Measurements from ENCODE around the gene AKT1S1.
A peak's percentile ranks its signal among the peaks of the same experiment; 100 is the strongest.

The AKT1S1 gene

DNA sequence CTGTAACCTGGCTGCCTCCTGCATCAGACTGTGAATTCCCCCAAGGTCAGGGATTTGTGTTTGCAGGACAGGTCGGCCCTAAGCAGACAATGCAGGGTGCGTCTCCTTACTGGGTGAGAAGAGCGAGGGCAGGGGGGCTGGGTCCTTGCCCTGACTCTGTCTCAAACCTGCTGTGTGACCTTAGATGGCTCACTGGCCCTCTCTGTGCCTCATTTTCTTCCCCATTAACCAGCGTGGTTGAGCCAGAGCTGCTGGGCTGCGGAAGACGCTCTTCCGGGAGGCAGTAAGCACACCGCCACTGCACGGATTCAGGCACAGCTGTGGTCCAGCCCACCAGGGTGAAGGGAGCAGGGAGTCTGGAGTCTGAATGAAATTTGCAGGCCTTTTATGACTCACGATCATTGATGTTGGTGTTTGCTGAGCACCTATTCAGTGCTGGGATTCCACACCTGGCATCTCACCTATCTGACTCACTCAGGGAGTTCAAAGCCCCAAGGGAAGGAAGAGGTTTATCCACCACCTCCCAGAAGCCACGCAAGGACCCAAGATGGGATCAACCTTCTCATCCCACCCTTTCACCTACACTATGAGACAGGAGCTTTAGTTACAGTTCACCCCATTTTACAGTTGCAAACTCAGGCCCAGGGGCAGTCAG, 2.5 kb downstream of the AKT1S1 start:
- Mint-ChIP-seq H3K36me3 (ENCODE audit: insufficient read depth) (peaks cover 16% of the 10 kb centered on the region), H3K4me1 (ENCODE audit: low read depth in 2 of 2) (peaks cover 25 to 27% of the 10 kb centered on the region in 2 donors), H3K9me3 (no peaks in the 10 kb centered on the region), H3K27ac (no peak overlapping the region), H3K27me3 (no peaks in the 10 kb centered on the region), H3K4me3 (no peak overlapping the region)
- no peak for ATAC-seq (replicated peaks)
- DNase-seq, result no peak

DNA sequence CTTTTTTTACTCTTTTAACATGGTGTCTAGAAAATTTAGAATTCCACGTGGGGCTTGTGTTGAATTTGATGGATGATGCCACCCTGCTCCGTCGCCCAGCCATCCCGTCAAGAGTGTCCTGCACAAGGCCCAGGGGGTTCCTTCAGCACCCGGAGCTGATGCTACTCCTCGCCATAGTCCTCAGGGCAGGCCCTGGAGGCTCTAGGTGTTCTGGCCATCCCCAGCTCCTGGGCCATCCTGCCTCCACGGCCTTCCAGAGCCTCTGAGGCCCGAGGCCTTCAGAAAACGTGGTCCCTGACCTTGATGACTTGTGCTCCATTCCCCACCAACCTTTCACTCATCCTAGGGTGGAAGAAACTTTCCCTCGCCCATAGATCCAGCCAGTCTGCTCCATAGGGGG, 3.3 kb downstream of the AKT1S1 start:
- DNase-seq (no peak), ATAC-seq (replicated peaks) (no peak)
- no peaks in the 10 kb centered on the region for H3K9me3 Mint-ChIP-seq
- H3K4me1 Mint-ChIP-seq (ENCODE audit: low read depth in 2 of 2), result peaks cover 21 to 22% of the 10 kb centered on the region in 2 donors
- peaks cover 16% of the 10 kb centered on the region for H3K36me3 Mint-ChIP-seq (ENCODE audit: insufficient read depth)
- H3K27ac Mint-ChIP-seq, result no peak overlapping the region
- no peaks in the 10 kb centered on the region for H3K27me3 Mint-ChIP-seq
- no peak overlapping the region for H3K4me3 Mint-ChIP-seq

DNA sequence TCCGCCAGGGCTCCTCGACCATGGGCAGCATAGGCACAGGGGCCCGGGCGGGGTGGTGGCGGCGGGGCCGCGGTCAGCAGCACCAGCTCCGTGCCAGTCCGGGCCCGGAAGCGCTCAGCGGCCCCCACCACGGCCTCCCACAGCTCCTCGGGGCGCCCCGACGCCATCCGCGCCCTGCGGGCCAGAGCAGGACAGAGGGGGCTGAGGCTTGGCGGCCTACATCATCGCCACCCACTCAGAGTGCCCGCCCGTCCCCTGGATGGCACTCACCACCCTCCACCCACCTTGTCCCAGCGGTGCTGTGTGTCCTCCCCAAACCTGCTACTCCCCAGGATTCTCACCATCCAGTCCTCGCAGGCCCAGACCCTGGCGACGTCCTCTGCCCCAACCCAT, 4.0 kb downstream of the AKT1S1 start:
- DNase-seq (no peak), ATAC-seq (replicated peaks) (no peak)
- Mint-ChIP-seq H3K27me3 (no peaks in the 10 kb centered on the region), H3K36me3 (ENCODE audit: insufficient read depth) (peaks cover 19% of the 10 kb centered on the region), H3K27ac (no peak overlapping the region), H3K4me3 (no peak overlapping the region), H3K9me3 (no peaks in the 10 kb centered on the region), H3K4me1 (ENCODE audit: low read depth in 2 of 2) (peaks cover 16 to 19% of the 10 kb centered on the region in 2 donors)

DNA sequence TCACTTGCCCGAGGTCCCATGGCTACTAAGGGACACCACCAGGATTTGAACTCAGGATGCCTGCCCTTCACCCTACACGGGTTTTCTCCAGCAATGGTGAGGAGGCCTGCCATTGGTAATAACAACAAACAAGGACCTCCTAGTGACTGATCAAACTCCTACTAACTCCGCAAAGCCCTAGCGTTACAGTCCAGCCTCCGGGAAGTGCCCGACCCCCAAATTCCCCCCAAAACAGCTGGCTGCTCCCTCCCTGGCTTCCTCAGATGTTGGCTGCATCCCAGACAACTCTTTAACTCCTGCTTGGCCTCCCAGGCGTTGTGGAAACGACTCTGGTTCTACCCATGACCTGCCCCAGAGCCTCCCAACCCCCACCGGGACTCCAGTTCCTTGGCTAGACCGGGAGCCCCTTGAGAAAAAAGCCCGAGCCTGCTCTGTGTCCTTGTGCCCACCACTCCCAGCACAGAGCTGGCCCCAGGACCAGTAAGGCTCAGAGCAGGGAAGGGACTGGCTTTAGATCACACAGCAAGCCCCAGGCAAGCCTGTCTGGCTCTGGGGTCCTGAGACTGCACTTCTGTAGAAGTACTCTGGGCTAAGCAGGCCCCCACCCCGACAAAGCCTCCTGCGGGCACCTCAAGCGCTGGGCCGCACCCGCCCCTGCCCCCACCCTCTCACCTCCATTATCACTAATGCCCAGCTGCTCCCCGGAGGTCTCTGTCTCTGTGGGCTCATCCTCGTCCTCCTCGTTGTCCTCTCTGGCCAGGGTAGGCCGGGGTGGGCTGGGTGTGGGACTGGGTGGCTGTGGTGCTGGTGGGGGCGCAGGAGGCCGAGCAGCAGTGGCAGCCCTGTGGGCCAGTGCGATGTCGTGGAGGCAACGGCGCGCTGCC, 4.7 kb downstream of the AKT1S1 start:
- DNase-seq, result no peak
- H3K36me3 Mint-ChIP-seq (ENCODE audit: insufficient read depth), result peaks cover 26% of the 10 kb centered on the region
- H3K27me3 Mint-ChIP-seq, result no peaks in the 10 kb centered on the region
- H3K4me1 Mint-ChIP-seq (ENCODE audit: low read depth in 2 of 2), result peaks cover 19 to 23% of the 10 kb centered on the region in 2 donors
- H3K9me3 Mint-ChIP-seq, result no peaks in the 10 kb centered on the region
- H3K4me3 Mint-ChIP-seq, result peak overlapping the region; percentile 43 to 56
- ATAC-seq (replicated peaks), result no peak
- H3K27ac Mint-ChIP-seq, result no peak overlapping the region

DNA sequence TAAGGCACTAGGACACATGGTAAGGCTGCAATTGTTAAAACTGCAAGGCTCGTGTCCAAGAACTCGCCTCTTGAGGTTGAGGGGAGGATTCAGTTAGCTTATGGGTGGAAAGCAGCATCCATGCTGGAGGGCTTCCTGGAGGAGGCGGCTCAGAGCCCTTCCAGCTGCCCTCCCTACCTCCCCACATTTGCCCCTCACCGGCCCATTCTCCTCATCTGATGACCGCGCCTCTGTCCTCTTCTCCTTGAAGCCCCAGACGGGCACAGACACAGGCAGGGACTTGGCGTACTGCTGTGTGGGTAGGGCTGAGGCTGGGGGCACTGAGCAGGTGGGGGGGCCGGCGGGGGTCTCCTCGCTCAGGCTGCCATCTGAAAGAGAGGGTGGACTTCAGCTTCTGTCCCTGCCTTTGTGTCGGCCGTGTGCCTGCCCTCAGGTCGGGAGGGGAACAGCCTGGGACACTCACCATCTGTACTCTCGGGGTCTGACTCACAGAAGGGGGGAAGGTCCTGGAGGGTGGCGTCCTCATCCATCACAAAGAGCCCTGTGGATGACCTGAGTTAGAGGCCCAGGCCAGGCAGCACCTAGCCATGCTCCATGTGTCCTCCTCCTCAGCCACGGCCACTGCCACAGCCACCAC, 5.7 kb downstream of the AKT1S1 start:
- ATAC-seq (replicated peaks), result no peak
- Mint-ChIP-seq H3K4me1 (ENCODE audit: low read depth in 2 of 2) (peaks cover 29 to 30% of the 10 kb centered on the region in 2 donors), H3K36me3 (ENCODE audit: insufficient read depth) (peaks cover 33% of the 10 kb centered on the region), H3K4me3 (peak overlapping the region; percentile 43 to 56), H3K27me3 (no peaks in the 10 kb centered on the region), H3K27ac (no peak overlapping the region), H3K9me3 (no peaks in the 10 kb centered on the region)
- no peak for DNase-seq

DNA sequence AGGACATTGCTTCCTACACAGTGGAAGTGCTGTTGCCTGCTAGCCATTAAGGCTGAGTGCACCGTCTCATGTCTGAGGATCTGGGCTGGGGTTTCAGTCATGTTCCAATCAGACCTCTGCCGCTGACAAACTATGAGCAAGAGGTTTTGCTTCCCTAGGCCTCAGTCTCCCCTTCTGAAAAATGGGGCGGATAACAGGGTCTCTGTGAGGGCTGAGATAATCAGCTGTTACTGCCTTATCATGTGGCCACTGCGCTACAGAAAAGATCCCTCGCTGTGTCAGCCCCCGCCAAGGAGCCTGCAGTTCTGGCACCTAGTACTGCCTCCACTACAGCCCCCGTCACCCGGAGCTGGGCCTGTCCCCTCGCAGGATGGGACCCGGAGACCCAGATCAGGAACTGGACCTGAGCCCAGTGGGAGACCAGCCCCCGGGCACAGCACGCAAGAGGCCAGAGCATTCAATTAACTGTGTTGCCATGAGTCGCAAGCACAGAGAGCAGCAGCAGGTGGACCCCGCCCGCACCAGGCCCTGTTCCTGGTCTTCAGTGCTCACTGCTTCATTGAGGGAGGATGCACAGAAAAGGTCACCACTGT, 6.8 kb downstream of the AKT1S1 start:
- DNase-seq, result no peak
- H3K27ac Mint-ChIP-seq, result no peak overlapping the region
- H3K4me1 Mint-ChIP-seq (ENCODE audit: low read depth in 2 of 2), result peaks cover 34 to 36% of the 10 kb centered on the region in 2 donors
- peaks cover 39% of the 10 kb centered on the region for H3K36me3 Mint-ChIP-seq (ENCODE audit: insufficient read depth)
- no peaks in the 10 kb centered on the region for H3K9me3 Mint-ChIP-seq
- no peak overlapping the region for H3K4me3 Mint-ChIP-seq
- H3K27me3 Mint-ChIP-seq, result no peaks in the 10 kb centered on the region
- ATAC-seq (replicated peaks), result no peak

DNA sequence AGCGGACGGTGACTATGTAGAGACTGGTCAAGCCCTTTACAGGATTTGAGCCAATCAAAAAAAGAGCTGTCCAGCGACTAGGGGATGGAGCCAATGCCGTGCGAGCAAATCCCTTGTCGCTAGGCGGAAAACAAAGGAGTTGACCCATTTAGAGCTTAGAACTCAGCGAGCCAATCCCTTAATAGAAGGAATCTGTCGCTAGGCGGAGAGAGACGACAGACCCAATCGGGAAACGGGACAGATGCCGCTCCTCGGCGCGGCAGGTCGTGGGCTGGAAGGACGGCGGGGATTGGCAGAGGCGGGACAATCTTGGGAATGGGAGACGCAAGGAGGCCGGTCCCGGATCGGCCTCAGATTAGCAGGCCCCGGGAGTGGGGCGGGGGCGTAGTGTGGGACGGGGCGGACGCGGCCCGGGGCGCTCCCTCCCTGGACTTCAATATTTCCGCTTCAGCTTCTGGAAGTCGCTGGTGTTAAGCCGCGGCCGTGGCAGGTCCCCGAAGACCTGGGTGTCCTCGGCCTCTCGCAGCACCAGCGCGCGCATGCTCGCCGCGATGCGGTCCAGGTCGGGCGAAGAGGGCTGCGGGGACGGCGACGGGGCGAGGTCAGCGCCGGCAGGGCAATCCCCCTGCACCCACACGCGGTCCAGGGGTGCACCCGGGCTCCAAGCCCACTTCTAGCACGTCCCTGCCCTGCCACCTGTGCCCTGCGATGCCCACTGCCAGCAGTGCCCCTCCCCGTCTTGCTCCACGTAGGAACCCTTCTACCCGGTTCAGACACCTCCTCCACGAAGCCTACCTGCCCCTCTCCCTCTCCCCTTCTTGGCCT, 7.5 kb downstream of the AKT1S1 start:
- Mint-ChIP-seq H3K9me3 (no peaks in the 10 kb centered on the region), H3K36me3 (ENCODE audit: insufficient read depth) (peaks cover 45% of the 10 kb centered on the region), H3K4me1 (ENCODE audit: low read depth in 2 of 2) (peaks cover 33 to 37% of the 10 kb centered on the region in 2 donors), H3K27ac (no peak overlapping the region), H3K27me3 (no peaks in the 10 kb centered on the region), H3K4me3 (no peak overlapping the region)
- ATAC-seq (replicated peaks) (peak; percentile 71), DNase-seq (peak; percentile 88)

DNA sequence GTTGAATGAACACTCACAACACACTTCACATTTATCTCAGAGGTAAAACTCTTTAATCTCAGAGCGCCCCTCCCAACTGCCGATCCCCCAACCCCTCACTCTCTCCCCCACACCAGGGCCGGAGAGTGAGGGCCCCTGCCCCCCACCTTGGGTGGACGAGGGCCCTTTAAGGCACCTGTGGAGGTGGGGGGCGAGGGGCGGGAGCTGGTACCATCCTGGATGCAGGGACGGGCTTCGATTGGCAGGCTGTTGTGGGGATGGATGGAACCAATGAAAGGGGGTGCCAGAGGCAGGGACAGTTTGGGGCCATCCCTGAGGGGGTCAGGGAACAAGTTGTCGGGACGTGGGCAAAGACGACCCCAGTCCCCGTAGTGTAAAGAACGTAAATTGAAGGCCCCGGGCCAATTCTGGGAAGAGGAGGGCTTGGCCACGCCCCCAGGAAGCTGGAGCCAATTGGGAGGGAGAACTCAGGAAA, 8.1 kb downstream of the AKT1S1 start:
- no peaks in the 10 kb centered on the region for H3K27me3 Mint-ChIP-seq
- peaks cover 47% of the 10 kb centered on the region for H3K36me3 Mint-ChIP-seq (ENCODE audit: insufficient read depth)
- H3K4me3 Mint-ChIP-seq, result no peak overlapping the region
- H3K27ac Mint-ChIP-seq, result no peak overlapping the region
- no peaks in the 10 kb centered on the region for H3K9me3 Mint-ChIP-seq
- no peak for DNase-seq
- peaks cover 33 to 37% of the 10 kb centered on the region in 2 donors for H3K4me1 Mint-ChIP-seq (ENCODE audit: low read depth in 2 of 2)
- ATAC-seq (replicated peaks), result peak; percentile 2

DNA sequence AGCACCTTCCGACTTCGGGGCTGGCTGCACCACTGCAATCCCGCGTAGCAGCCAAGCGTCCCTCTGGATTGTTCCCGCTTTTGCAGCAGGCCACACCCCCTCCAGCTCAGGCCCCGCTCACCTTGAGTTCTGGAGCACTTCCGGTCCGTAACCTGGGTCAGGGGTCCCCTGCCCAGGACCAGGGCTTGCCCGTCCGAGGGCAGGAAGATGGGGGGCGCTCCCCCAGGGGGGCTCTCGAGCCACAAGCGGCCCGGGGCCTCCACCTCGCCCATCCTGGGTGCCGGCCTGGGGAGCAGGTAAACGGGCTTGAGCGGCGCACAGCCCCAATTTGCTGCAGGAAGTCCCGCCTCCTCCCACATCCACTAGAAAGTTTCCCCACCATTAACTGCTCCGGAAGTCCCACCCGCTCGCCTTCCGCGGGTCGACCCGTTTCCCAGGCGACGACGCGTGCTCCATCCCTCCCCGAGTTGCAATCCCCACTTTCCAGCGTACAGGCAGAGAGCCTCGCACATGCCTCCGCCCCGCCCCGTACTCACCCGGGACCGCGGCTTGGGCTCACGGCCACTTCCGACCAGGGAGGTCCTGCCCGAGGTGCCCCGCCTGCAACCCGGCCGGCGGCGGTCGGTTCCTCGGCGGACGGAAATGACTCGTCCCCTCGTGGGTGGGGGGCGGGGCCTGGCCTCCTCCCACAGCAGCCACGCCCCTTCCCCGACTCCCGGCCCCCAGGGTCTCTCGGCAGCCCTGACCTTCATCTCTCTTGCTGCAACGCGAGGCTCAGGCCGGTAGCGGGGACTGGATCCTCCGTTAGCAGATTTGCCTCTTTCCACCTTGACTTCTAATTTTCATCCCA, 10.0 kb downstream of the AKT1S1 start, which contains the start of gene PNKP:
Gene PNKP (minus strand): TSS at position 644 of the 850 bp plus-strand sequence. CDS start 372 bp downstream, at position 272.
- Mint-ChIP-seq H3K9me3 (no peaks in the 10 kb centered on the region), H3K4me3 (no peak within 1 kb of the TSS), H3K27ac (peak within 1 kb of the TSS in 1 of 2 donors; percentile 95), H3K27me3 (no peaks in the 10 kb centered on the region), H3K4me1 (ENCODE audit: low read depth in 2 of 2) (peaks cover 37 to 41% of the 10 kb centered on the region in 2 donors), H3K36me3 (ENCODE audit: insufficient read depth) (peaks cover 53% of the 10 kb centered on the region)
- peak; percentile 82 to 84 (median 83) for DNase-seq
- peak; percentile 51 for ATAC-seq (replicated peaks)

DNA sequence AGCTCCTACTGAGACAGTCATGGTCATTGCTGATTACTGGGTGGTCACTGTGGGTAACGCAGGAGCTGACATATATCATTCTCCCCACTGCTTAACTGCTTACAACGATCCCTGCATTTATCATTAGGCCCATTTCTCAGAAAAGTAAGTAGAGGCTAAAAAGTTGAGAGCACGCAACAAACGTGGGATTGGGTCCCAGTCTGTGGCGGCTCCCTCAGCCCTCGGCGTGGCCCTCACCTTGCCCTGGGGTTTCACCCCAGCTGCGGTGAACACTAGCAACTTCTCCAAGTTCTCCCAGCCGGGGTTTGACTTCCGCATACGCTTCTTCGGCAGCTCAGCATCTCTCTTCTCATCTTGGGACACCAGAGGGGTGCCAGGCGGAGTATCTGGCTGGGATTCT, 12.3 kb downstream of the AKT1S1 start:
- H3K9me3 Mint-ChIP-seq, result no peaks in the 10 kb centered on the region
- ATAC-seq (replicated peaks) (no peak), DNase-seq (no peak)
- no peak overlapping the region for H3K4me3 Mint-ChIP-seq
- H3K27me3 Mint-ChIP-seq, result no peaks in the 10 kb centered on the region
- H3K4me1 Mint-ChIP-seq (ENCODE audit: low read depth in 2 of 2), result peaks cover 30 to 35% of the 10 kb centered on the region in 2 donors
- peak overlapping the region in 1 of 2 donors; percentile 79 for H3K27ac Mint-ChIP-seq
- H3K36me3 Mint-ChIP-seq (ENCODE audit: insufficient read depth), result peaks cover 68% of the 10 kb centered on the region

DNA sequence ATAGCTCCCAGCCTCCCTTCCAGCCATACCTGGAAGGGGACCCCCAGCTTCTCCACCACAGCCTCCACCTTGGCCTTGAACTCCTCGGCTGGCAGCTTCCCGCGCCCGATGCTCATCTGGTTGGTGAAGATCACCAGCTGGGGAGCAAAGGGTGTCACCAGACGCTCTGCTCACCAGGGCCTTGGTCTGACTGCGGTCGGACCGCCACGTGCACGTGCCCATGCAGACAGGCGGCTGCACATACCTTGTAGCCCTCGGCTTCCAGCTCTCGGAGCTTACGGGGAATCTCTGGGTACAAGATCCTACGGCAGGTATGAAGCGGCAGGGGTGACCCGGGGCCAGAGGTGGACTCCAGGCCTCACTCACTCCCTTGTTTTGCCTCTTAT, 13.2 kb downstream of the AKT1S1 start:
- H3K27ac Mint-ChIP-seq, result no peak overlapping the region
- DNase-seq, result no peak
- H3K9me3 Mint-ChIP-seq, result no peaks in the 10 kb centered on the region
- H3K4me3 Mint-ChIP-seq, result no peak overlapping the region
- no peaks in the 10 kb centered on the region for H3K27me3 Mint-ChIP-seq
- H3K36me3 Mint-ChIP-seq (ENCODE audit: insufficient read depth), result peaks cover 73% of the 10 kb centered on the region
- peaks cover 30 to 35% of the 10 kb centered on the region in 2 donors for H3K4me1 Mint-ChIP-seq (ENCODE audit: low read depth in 2 of 2)
- ATAC-seq (replicated peaks), result no peak

Data from effector memory CD8-positive, alpha-beta T cell (primary cell).